NOMO-1 treated with dmso at 0.1 percent for 144 hours (cell line): ENCODE results near the gene METTL26.

Experiments used
- DNase-seq: peaks from one replicate; lab custom pipeline; 2025; ENCODE audit not compliant: unreplicated experiment; lab: John Stamatoyannopoulos, UW

Gene METTL26

GRCh38 chr16:638836-639235, 2.7 kb upstream of the METTL26 start:
- DNase-seq: no peak

GRCh38 chr16:638034-638543, 2.0 kb upstream of the METTL26 start:
- DNase-seq: no peak

GRCh38 chr16:637081-638018, 1.2 kb upstream of the METTL26 start:
- DNase-seq: no peak

- no peak for DNase-seq
Observed at GRCh38 chr16:635573-636205, 416 bp downstream of the METTL26 start.

GRCh38 chr16:634996-635395, 1.1 kb downstream of the METTL26 start:
- DNase-seq: no peak

- no peak for DNase-seq
Observed at GRCh38 chr16:634051-634670, 1.9 kb downstream of the METTL26 start.

- DNase-seq: no peak
Observed at GRCh38 chr16:633336-634050, 2.6 kb downstream of the METTL26 start.

GRCh38 chr16:632486-633335, 3.4 kb downstream of the METTL26 start:
- DNase-seq: no peak

- no peak for DNase-seq
Observed at GRCh38 chr16:631808-632358, 4.2 kb downstream of the METTL26 start.

- DNase-seq: no peak
Observed at GRCh38 chr16:630815-631405, 5.2 kb downstream of the METTL26 start, which contains the start of gene WFIKKN1. WFIKKN1 (plus strand) TSS chr16:630985; CDS start chr16:631254, 269 bp downstream.

GRCh38 chr16:630249-630814, 5.8 kb downstream of the METTL26 start:
- DNase-seq: no peak

- DNase-seq: no peak
Observed at GRCh38 chr16:629833-630248, 6.3 kb downstream of the METTL26 start.

- no peak for DNase-seq
Observed at GRCh38 chr16:629185-629832, 6.8 kb downstream of the METTL26 start.

- no peak for DNase-seq
Observed at GRCh38 chr16:628321-629061, 7.6 kb downstream of the METTL26 start.

GRCh38 chr16:627454-628239, 8.5 kb downstream of the METTL26 start:
- no peak for DNase-seq

- DNase-seq: no peak
Observed at GRCh38 chr16:626787-627453, 9.2 kb downstream of the METTL26 start.
